Upper lobe of left lung (tissue), 6 donors: Measurements from ENCODE around the gene C2orf80. TPM values are rescaled to one million over a fixed set of nuclear protein-coding genes. Genes with fewer than 3 reads are reported as not detected.
"Not testable (repeated sequence)": the region's sequence is repeated elsewhere in the genome, so short reads cannot be mapped to it uniquely, and the experiment has no call there.

ENCODE experiments used
- ATAC-seq, 2 donors: fragments of 200-7000 bp; cut with Tn5 transposase; one replicate each; pipeline ENCODE4 v1.9.1; 2022; ENCODE audit warnings: mild to moderate bottlenecking in 2 of 2, moderate library complexity in 2 of 2; ENCODE audit not compliant: low FRiP score in 2 of 2
- DNase-seq, 2 donors: peaks; one replicate each; pipeline ENCODE4 v3.0.0-alpha.2; 2019 to 2020
- H3K27ac ChIP-seq, 4 donors: fragments of 200-600 bp; sonication (generic); one replicate each; pipeline ENCODE4 v1.5.1; 2016 to 2019
- H3K27me3 ChIP-seq, 4 donors: fragments of 200-600 bp; sonication (generic); one replicate each; pipeline ENCODE4 v1.5.1; 2017 to 2019
- H3K36me3 ChIP-seq, 4 donors: fragments of 200-600 bp; sonication (generic); one replicate each; pipeline ENCODE4 v1.5.1; 2016 to 2019
- H3K4me1 ChIP-seq, 4 donors: fragments of 200-600 bp; sonication (generic); one replicate each; pipeline ENCODE4 v1.5.1; 2018 to 2019
- H3K4me3 ChIP-seq, 4 donors: fragments of 200-600 bp; sonication (generic); one replicate each; pipeline ENCODE4 v1.5.1; 2017 to 2019; ENCODE audit warnings: mild to moderate bottlenecking in 2 of 4, moderate library complexity in 1 of 4
- H3K9me3 ChIP-seq, 4 donors: fragments of 200-600 bp; sonication (generic); one replicate each; pipeline ENCODE4 v1.5.1; 2018 to 2019
- EP300 ChIP-seq, 4 donors: sonication (generic); formaldehyde crosslinking; IDR thresholded peaks; one replicate each; pipeline ENCODE4 v1.5.1; 2017; ENCODE audit warnings: antibody characterized with exemption in 4 of 4, control low read depth in 2 of 4
- POLR2A ChIP-seq, 4 donors: fragments of 450-650 bp; IDR thresholded peaks; one replicate each; pipeline ENCODE4 v1.5.1; 2016 to 2017; ENCODE audit warnings: antibody characterized with exemption in 4 of 4, mild to moderate bottlenecking in 2 of 4
- POLR2AphosphoS5 ChIP-seq, 2 donors: sonication (generic); formaldehyde crosslinking; IDR thresholded peaks; one replicate each; pipeline ENCODE4 v1.5.1; 2017; ENCODE audit warnings: antibody characterized with exemption in 2 of 2
- WGBS, 2 donors: methylation state at CpG; one replicate each; pipeline ENCODE4 v1.1.5; 2017 to 2018; 5-methylcytosine and 5-hydroxymethylcytosine counted together
- total RNA-seq, 6 donors: library from RNA; depleted of rRNA in 4 of 6; stranded (reverse); fragments of >200 nt in 4 of 6; gene quantifications; one replicate each; pipeline versions ENCODE4 v1.1.0 to v1.2.1, GENCODE V29; 2016 to 2021
- TF ChIP-seq, protein P1 (sequence below), 6 experiments: fragments of 450-650 bp in 4 of 6; fragments of 200-600 bp in 2 of 6; sonication (generic) in 2 of 6; IDR thresholded peaks; one replicate each; pipeline ENCODE4 v1.5.1; 2016 to 2019; ENCODE audit warnings: antibody characterized with exemption in 6 of 6
- donor health status: DM: no; HTN: no; CAD: no; lungs with moderate emphysema.
- donor health status: DM: no; HTN: yes; CAD: no; lungs with severe emphysema.

C2orf80 gene
- total RNA-seq, 6 donors from 2014 or later: not detected

DNA sequence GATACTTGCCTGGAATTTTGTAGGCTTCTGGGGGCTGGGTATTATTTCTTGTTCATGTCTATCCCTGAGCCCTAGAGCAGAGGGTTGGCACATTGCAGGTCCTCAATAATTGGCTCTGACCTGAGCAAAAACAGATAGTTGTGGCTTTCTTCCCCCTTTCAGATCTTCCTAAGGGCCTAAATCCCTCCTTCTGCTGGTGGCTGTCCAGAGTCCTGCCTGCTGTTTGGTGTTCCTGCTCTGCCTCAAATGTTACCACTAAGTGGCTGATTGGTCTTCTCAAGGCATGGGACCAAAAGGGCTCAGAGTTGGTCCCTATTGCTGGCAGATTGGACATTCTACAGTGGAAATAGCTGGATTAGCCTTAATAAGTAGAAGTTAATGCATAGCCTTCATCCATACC lies 42.8 kb downstream of the C2orf80 start:
- TF ChIP-seq, protein P1, sequence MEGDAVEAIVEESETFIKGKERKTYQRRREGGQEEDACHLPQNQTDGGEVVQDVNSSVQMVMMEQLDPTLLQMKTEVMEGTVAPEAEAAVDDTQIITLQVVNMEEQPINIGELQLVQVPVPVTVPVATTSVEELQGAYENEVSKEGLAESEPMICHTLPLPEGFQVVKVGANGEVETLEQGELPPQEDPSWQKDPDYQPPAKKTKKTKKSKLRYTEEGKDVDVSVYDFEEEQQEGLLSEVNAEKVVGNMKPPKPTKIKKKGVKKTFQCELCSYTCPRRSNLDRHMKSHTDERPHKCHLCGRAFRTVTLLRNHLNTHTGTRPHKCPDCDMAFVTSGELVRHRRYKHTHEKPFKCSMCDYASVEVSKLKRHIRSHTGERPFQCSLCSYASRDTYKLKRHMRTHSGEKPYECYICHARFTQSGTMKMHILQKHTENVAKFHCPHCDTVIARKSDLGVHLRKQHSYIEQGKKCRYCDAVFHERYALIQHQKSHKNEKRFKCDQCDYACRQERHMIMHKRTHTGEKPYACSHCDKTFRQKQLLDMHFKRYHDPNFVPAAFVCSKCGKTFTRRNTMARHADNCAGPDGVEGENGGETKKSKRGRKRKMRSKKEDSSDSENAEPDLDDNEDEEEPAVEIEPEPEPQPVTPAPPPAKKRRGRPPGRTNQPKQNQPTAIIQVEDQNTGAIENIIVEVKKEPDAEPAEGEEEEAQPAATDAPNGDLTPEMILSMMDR (IDR thresholded peaks at IDR 0.05): no peak
- no peak for TF ChIP-seq POLR2AphosphoS5 (IDR thresholded peaks at IDR 0.05)
- TF ChIP-seq POLR2A (IDR thresholded peaks at IDR 0.05): no peak
- no peak for TF ChIP-seq EP300 (IDR thresholded peaks at IDR 0.05)

DNA sequence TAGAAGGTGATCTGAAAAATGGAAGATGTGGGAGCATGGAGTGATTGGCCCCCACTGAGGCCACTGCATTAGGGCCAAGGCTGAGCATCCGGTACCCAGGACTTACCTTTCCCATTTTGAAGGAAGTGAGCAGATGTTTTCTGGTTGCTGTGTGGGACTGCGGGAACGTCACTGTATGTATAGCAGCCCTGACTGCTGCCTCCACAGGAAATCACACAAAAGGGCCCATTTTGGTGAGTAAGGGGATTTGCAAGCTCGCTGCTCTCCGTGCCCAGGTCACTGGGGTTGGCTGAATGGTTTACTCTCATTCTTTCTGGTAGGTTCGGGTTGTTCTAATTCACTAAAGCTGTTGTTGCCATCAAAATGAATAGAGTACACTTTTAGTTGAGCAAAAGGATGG lies 43.8 kb downstream of the C2orf80 start, which contains the start of gene CRYGB:
TSS of gene CRYGB (minus strand) at position 153 of the 400 bp plus-strand sequence. CDS start at position 115, 38 bp downstream.
- Histone ChIP-seq H3K27me3 (no peaks in the 10 kb centered on the region), H3K4me3 (no peak within 1 kb of the TSS), H3K4me1 (no peaks in the 10 kb centered on the region), H3K36me3 (no peaks in the 10 kb centered on the region), H3K9me3 (no peaks in the 10 kb centered on the region), H3K27ac (no peak within 1 kb of the TSS)
- ATAC-seq (no peak), DNase-seq (no peak)
- 75 to 86% methylated on average over 3 to 6 of the region's 6 CpGs for WGBS, 2 donors
- TF ChIP-seq EP300 (IDR thresholded peaks at IDR 0.05) (no peak), POLR2A (IDR thresholded peaks at IDR 0.05) (no peak), POLR2AphosphoS5 (IDR thresholded peaks at IDR 0.05) (no peak)
- TF ChIP-seq, protein P1 (IDR thresholded peaks at IDR 0.05): no peak

More for the DNA sequence above, 42.8 kb downstream of the C2orf80 start:
- ATAC-seq (no peak), DNase-seq (no peak)
- Histone ChIP-seq H3K4me3 (no peak overlapping the region), H3K27me3 (no peaks in the 10 kb centered on the region), H3K27ac (no peak overlapping the region), H3K9me3 (no peaks in the 10 kb centered on the region), H3K36me3 (no peaks in the 10 kb centered on the region), H3K4me1 (no peaks in the 10 kb centered on the region)

DNA sequence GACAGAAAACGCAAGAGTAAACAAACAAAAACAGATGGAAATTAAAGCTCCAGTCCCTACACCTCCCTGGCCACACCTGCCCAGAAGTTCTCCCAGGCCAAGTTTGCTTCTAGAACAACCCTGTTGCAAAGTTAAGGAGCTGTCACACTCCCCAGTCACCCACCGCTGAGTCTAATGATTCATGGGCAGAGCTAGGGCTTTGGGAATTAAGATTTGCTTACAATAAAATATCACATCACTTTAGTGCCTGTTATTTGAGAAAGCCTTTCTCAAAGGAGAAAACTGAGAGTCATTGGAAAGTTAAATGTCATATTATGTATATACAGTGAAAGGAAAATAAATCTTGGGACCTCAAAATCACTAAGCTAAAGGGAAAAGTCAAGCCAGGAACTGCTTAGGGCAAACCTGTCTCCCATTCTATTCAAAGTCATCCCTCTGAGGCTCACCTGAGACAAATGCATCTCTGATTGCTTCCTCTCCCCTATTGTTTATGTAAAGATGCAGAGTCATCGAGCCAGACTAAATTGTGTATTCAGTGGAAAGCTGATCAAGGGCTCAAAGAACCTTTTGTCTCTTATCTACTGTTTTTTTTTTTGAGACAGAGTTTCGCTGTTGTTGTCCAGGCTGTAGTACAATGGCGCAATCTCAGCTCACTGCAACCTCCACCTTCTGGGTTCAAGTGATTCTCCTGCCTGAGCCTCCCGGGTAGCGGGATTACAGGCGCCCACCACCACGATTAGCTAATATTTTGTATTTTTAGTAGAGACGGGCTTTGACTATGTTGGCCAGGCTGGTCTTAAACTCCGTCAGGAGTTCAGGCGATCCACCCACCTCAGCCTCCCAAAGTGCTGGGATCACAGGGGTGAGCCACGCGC lies 46.7 kb downstream of the C2orf80 start:
- H3K9me3 ChIP-seq: no peaks in the 10 kb centered on the region
- TF ChIP-seq EP300 (IDR thresholded peaks at IDR 0.05): no peak
- no peak for ATAC-seq
- H3K27me3 ChIP-seq: no peaks in the 10 kb centered on the region
- H3K4me3 ChIP-seq: no peak overlapping the region
- H3K36me3 ChIP-seq: no peaks in the 10 kb centered on the region
- no peak overlapping the region for H3K27ac ChIP-seq
- 61 to 74% methylated on average over 14 of the region's 14 CpGs for WGBS, 2 donors
- H3K4me1 ChIP-seq: no peaks in the 10 kb centered on the region
- DNase-seq: no peak

DNA sequence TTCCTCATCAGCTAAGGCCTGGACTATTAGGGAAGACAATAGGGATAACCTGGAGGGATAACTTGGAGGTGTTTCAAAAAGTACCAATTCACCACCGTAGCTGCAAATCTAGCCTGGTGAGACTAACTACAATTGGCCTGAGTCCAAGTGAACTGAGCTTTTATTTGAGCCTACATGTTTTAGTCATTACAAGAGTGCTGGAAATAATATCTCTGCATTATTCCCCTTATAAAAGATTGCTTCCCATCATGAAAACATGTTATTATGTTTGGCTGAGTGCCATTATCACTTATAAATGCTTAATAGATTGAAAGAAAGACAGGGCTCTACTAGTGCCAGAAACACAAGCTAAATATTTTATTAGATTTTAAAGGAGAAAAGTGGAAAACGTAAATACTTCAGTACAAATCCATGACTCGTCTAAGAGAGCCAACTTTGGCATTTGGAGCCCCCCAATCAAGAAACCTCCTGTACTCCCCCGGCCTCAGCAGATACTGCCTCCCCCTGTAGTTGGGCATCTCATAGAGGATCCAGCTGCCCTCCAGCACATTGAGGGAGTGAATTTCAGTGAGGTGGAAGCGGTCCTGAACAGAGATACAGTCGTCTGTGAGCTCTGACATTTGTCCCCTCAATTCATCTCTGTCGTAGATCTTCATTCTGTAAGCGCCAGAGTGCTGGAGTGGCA lies 47.4 kb downstream of the C2orf80 start:
- Histone ChIP-seq H3K9me3 (no peaks in the 10 kb centered on the region), H3K27me3 (no peaks in the 10 kb centered on the region), H3K4me3 (no peak overlapping the region), H3K36me3 (no peaks in the 10 kb centered on the region), H3K27ac (no peak overlapping the region), H3K4me1 (no peaks in the 10 kb centered on the region)
- TF ChIP-seq, protein P1 (IDR thresholded peaks at IDR 0.05): no peak
- no peak for TF ChIP-seq POLR2AphosphoS5 (IDR thresholded peaks at IDR 0.05)
- TF ChIP-seq POLR2A (IDR thresholded peaks at IDR 0.05): no peak
- TF ChIP-seq EP300 (IDR thresholded peaks at IDR 0.05): no peak
- WGBS, 2 donors: 54 to 56% methylated on average over 8 of the region's 8 CpGs
- no peak for DNase-seq
- no peak for ATAC-seq

DNA sequence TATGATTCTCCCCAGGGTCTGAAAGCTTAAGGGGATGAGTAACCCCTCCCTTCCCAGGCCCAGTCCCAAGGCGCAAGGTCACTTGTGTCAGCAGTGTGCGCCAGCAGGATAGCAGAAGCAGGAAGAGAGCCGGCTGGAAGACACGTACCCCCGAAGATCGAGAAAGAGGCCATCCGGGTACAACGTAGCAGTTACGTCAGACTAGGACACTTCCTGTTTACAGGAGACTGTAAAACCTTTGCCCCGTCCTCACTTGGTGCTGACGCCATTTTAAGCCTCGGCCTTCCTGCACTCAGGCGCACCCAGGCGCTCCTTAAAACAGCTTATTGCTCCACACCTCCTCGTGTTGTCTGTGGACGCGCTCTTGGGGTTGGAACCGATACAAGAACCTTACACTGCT lies 50.4 kb downstream of the C2orf80 start:
- no peaks in the 10 kb centered on the region for H3K9me3 ChIP-seq
- TF ChIP-seq POLR2A (IDR thresholded peaks at IDR 0.05) (no peak), EP300 (IDR thresholded peaks at IDR 0.05) (no peak), POLR2AphosphoS5 (IDR thresholded peaks at IDR 0.05) (no peak)
- TF ChIP-seq, protein P1 (IDR thresholded peaks at IDR 0.05): no peak
- WGBS, 2 donors: 83 to 85% methylated on average over 18 of the region's 18 CpGs
- H3K4me1 ChIP-seq: no peaks in the 10 kb centered on the region
- no peaks in the 10 kb centered on the region for H3K36me3 ChIP-seq
- H3K27me3 ChIP-seq: no peaks in the 10 kb centered on the region
- H3K27ac ChIP-seq: no peak overlapping the region
- H3K4me3 ChIP-seq: no peak overlapping the region
- DNase-seq (no peak), ATAC-seq (no peak)

DNA sequence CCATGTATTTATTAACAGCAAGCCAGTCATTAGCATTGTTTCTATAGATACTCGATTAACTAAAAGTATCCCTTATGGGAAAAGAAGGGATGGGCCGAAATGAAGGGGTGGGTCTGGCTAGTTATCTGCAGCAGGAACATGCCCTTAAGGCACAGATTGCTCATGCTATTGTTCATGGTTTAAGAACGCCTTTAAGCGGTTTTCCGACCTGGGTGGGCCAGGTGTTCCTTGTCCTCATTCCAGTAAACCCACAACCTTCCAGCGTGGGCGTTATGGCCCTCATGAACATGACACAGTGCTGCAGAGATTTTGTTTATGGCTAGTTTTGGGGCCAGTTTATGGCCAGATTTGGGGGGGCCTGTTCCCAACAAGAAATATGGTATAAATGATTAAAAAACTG lies 51.5 kb downstream of the C2orf80 start:
- H3K36me3 ChIP-seq, H3K27me3 ChIP-seq, H3K4me3 ChIP-seq, H3K27ac ChIP-seq, H3K9me3 ChIP-seq, ATAC-seq, H3K4me1 ChIP-seq, DNase-seq: not testable (repeated sequence)
- 95% methylated on average over 7 of the region's 7 CpGs for WGBS, 2 donors
